Limb (tissue), 2 donors: ENCODE data around the gene IGF2R.
"Not testable (repeated sequence)": the region's sequence is repeated elsewhere in the genome, so short reads cannot be mapped to it uniquely, and the experiment has no call there.

ENCODE experiments used
- DNase-seq, 2 donors: peaks; one replicate each; pipeline ENCODE4 v3.0.0-alpha.2; 2016; ENCODE audit errors: extremely low spot score in 2 of 2

Gene IGF2R

GRCh38 chr6:160095146-160095845 lies 126.4 kb downstream of the IGF2R start:
- DNase-seq: no peak

DNA sequence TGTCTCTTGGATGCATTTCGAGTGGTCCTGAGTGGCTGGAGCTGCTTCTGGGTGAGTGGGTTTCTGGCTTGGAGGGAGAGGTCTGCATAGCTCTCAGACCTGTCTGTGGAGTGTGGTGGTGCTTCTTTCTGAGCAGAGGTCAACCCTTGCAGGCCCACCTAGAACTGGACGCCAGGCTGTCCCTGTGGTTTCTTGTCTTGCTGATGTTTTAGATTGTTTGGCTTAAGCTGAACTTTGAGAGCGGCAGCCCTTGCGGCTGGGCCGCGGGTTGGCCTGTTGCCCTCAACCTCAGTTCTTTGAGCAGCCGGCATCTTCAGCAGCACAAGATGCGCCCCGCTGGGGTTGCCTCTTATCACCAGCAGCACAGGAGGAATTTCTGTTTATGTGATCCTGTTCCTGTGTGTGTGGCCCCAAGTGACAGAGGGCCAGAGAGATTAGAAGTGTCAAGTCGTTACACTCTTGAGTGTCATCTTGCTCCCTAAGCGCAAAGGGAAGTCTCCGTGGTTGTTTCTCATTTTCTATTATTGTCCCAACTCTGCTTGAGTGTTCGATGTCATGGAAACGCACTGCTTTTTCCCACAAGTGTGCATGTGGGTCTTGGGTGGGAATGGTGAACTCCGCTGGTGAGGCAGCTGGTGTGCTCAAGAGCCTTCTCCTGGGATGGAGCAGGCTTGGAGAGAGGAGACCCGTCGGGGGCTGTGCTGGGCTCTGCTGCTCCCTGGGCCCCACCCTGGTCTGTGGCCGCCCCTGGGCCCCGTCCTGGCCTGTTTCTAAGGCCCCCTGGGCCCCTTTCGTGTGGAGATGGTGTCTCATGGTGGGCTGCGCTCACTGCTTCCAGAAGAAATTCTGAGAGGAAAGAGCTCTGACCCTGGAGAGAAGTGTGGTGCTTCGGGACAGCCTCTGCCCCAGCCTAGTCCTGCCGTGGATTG lies 132.7 kb downstream of the IGF2R start:
- DNase-seq: no peak

GRCh38 chr6:160102399-160102798 lies 133.5 kb downstream of the IGF2R start:
- no peak for DNase-seq

GRCh38 chr6:160102956-160103824 lies 134.3 kb downstream of the IGF2R start:
- DNase-seq: no peak

- no peak for DNase-seq
These were observed 134.9 kb downstream of the IGF2R start for GRCh38 chr6:160103825-160104100.

- no peak for DNase-seq
These were observed 136.1 kb downstream of the IGF2R start for GRCh38 chr6:160104821-160105517.

DNA sequence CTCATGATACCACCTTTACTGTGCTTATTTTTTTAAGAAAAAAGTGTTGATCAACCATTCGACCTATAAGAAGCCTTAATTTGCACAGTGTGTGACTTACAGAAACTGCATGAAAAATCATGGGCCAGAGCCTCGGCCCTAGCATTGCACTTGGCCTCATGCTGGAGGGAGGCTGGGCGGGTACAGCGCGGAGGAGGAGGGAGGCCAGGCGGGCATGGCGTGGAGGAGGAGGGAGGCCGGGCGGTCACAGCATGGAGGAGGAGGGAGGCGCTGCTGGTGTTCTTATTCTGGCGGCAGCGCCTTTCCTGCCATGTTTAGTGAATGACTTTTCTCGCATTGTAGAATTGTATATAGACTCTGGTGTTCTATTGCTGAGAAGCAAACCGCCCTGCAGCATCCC lies 137.1 kb downstream of the IGF2R start:
- no peak for DNase-seq

DNA sequence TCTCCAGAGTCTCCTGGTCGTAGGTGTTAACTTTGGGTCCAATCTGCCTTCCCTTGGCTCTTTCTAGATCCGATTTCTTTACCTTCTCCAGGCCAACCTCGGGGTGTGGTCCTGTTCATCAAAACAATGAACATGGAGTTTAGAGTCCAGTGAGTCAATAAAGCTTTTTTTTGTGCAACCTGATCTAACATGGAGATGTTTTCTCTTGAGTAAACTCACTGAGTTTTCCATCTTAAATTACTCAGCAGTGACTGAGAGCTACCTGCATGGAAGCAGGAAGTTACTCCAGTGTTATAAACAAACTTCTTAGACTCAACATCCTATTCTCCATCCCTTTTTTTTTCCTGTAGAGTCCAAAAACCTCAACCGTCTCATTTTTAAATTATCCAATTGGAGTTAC lies 137.8 kb downstream of the IGF2R start:
- DNase-seq: no peak

DNA sequence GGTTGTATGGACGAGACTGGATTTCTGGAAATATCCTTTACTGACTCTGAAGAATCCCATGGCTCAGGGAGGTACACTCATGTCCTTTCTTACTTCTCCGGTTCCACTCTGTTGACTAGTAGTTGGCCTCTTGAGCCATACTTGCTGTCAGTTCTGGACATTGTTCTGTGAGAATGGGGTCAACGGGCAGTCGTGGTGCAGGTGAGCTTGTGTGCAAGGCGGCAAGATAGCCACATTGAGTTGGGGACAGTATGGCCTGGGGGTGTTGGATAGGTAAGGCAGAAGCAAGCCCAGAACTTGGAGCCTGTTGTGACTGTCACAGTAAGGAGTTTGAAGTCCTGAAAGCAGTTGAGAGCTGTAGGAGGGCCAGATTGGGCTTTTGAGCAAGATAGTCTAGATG lies 139.2 kb downstream of the IGF2R start:
- no peak for DNase-seq

- no peak for DNase-seq
These were observed 141.8 kb downstream of the IGF2R start for GRCh38 chr6:160110586-160111123.

- DNase-seq: no peak
These were observed 142.9 kb downstream of the IGF2R start for GRCh38 chr6:160111806-160112205.

- DNase-seq: no peak
These were observed 143.9 kb downstream of the IGF2R start for GRCh38 chr6:160112628-160113299.

DNA sequence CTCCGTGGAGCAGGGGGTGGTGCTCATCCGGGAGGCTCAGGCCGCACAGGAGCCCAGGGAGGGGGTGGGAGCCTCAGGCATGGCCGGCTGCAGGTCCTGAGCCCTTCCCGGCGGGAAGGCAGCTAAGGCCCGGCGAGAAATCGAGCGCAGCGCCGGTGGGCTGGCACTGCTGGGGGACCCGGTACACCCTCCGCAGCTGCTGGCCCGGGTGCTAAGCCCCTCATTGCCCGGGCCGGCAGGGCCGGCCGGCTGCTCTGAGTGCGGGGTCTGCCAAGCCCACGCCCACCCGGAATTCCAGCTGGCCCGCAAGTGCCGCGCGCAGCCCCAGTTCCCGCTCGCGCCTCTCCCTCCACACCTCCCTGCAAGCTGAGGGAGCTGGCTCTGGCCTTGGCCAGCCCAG lies 145.7 kb downstream of the IGF2R start:
- not testable (repeated sequence) for DNase-seq

GRCh38 chr6:160115421-160115820 lies 146.5 kb downstream of the IGF2R start:
- DNase-seq: no peak

DNA sequence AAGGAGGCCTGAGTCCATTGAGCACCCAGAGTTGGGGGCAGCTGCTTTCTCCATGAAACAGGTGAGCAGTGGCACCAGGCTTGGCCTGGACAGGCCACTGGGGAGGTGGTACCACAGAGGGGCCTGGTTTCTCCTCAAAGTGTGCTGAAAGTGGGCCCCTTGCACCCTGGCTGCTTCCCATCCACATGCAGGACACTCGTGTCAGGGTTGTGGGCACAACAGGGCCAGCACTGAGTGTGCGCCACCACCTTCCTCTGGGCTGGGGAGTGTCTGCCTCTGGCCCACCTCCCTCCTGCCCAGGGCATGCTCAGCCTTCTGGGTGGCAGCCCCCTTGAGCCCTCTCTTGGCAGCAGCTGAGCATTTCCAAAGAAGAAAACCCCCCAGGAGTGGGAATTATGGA lies 147.5 kb downstream of the IGF2R start:
- no peak for DNase-seq

DNA sequence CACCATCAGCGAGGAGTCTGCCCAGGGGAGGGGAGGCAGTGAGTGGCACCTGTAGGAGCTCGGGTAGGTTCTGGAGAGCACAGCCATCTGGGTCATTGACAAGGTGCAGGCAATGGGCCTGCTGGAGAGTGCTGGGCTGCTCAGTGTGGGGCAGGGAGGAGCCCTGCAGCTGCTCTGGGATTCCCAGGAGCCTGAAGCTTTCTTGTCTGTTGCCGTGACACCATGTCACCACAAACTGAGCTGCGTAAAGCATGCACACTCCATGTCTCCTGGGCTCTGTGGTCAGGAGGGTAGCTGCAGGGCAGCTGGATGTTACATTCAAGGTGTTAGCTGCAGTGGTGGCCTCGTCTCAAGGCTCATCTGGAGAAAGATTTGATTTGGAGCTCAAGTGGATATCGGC lies 148.3 kb downstream of the IGF2R start:
- DNase-seq: no peak

GRCh38 chr6:160118620-160119229 lies 149.8 kb downstream of the IGF2R start:
- no peak for DNase-seq

GRCh38 chr6:160120087-160120486 lies 151.2 kb downstream of the IGF2R start:
- no peak for DNase-seq

DNA sequence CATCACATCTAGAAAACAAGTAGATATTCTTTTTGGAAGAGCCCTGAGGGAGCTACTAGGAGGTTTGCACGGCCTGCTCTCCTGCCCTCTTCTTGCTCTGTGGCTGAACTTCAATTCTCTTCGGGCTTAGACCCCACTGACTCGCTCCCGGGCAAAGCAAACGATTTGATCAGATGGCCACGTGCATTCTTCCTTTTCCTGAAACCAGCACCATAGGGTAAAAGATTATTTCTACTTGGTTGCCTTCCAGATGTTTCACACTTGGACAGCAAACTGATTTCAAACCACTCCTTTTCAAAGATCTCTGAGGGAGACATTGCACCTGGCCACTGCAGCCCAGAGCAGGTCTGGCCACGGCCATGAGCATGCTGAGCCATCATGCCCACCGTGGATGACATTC lies 152.7 kb downstream of the IGF2R start, which contains the start of gene SLC22A1:
Gene SLC22A1, plus strand, starts transcription at position 258 of the 400 bp plus-strand sequence. Its CDS starts 121 bp downstream, at position 379.
- no peak for DNase-seq

DNA sequence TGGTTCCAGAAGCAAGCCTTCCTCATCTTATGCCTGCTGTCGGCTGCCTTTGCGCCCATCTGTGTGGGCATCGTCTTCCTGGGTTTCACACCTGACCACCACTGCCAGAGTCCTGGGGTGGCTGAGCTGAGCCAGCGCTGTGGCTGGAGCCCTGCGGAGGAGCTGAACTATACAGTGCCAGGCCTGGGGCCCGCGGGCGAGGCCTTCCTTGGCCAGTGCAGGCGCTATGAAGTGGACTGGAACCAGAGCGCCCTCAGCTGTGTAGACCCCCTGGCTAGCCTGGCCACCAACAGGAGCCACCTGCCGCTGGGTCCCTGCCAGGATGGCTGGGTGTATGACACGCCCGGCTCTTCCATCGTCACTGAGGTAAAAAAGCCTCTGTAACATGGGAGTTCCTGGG lies 153.1 kb downstream of the IGF2R start:
- DNase-seq: no peak
